ENCODE data around the gene ZNF609.
A peak's percentile ranks its signal among the peaks of the same experiment; 100 is the strongest.

ZNF609 gene

GRCh38 chr15:64460206-64460723, at the start of gene ZNF609:
Gene ZNF609 (plus strand): TSS chr15:64460578. CDS start chr15:64499420, 38,842 bp downstream.
- DNase-seq, result peak; percentile 93

- DNase-seq, result no peak
Measured at GRCh38 chr15:64412216-64412615, 48.2 kb upstream of the ZNF609 start.

GRCh38 chr15:64422697-64423096, 37.7 kb upstream of the ZNF609 start:
- no peak for DNase-seq

- no peak for DNase-seq
Measured at GRCh38 chr15:64423970-64424369, 36.4 kb upstream of the ZNF609 start.

- no peak for DNase-seq
Measured at GRCh38 chr15:64425221-64425620, 35.2 kb upstream of the ZNF609 start.

- no peak for DNase-seq
Measured at GRCh38 chr15:64426845-64427465, 33.4 kb upstream of the ZNF609 start.

GRCh38 chr15:64429448-64429847, 30.9 kb upstream of the ZNF609 start:
- DNase-seq, result no peak

GRCh38 chr15:64430000-64430735, 30.2 kb upstream of the ZNF609 start:
- peak; percentile 16 for DNase-seq

- DNase-seq, result no peak
Measured at GRCh38 chr15:64437982-64438381, 22.4 kb upstream of the ZNF609 start.

GRCh38 chr15:64438653-64439447, 21.5 kb upstream of the ZNF609 start:
- no peak for DNase-seq

- no peak for DNase-seq
Measured at GRCh38 chr15:64441852-64442251, 18.5 kb upstream of the ZNF609 start.

GRCh38 chr15:64443016-64443415, 17.4 kb upstream of the ZNF609 start:
- no peak for DNase-seq

GRCh38 chr15:64443747-64444621, 16.4 kb upstream of the ZNF609 start:
- no peak for DNase-seq

GRCh38 chr15:64444836-64445235, 15.5 kb upstream of the ZNF609 start:
- DNase-seq, result no peak

GRCh38 chr15:64447536-64448315, 12.7 kb upstream of the ZNF609 start:
- DNase-seq, result no peak

- no peak for DNase-seq
Measured at GRCh38 chr15:64452988-64453688, 7.2 kb upstream of the ZNF609 start.

- no peak for DNase-seq
Measured at GRCh38 chr15:64453689-64454037, 6.7 kb upstream of the ZNF609 start.

GRCh38 chr15:64454282-64454681, 6.1 kb upstream of the ZNF609 start:
- no peak for DNase-seq

- DNase-seq, result no peak
Measured at GRCh38 chr15:64455961-64456371, 4.4 kb upstream of the ZNF609 start.

- DNase-seq, result no peak
Measured at GRCh38 chr15:64456634-64457108, 3.7 kb upstream of the ZNF609 start.

Data from activated naive CD4-positive, alpha-beta T cell treated with Interleukin-2 at 50 U/mL for 16 hours (primary cell).